Liver (tissue), 9 donors: ENCODE measurements around the gene SUGCT. TPM values are rescaled to one million over a fixed set of nuclear protein-coding genes. Genes with fewer than 3 reads are reported as not detected.

Experiments
- DNase-seq: peaks from one replicate; pipeline ENCODE4 v3.0.0-alpha.2; 2017; ENCODE audit warnings: low spot score
- H3K27ac ChIP-seq, 2 donors: one replicate each; pipeline ENCODE4 v1.7.0; 2013; ENCODE audit warnings: inconsistent platforms in 2 of 2, low read length in 2 of 2, control low read depth in 1 of 2, low read depth in 1 of 2, mild to moderate bottlenecking in 1 of 2
- H3K27me3 ChIP-seq, 4 donors: one replicate each; pipeline versions ENCODE4 v1.6.1 to v1.7.0; 2013; ENCODE audit warnings: low read length in 3 of 4, inconsistent platforms in 1 of 4, mild to moderate bottlenecking in 1 of 4, moderate library complexity in 1 of 4; ENCODE audit not compliant: control insufficient read depth in 4 of 4, insufficient read depth in 4 of 4
- H3K36me3 ChIP-seq, 4 donors: one replicate each; pipeline versions ENCODE4 v1.6.1 to v1.7.0; 2013; ENCODE audit warnings: low read length in 3 of 4, mild to moderate bottlenecking in 3 of 4, low read depth in 1 of 4, moderate library complexity in 1 of 4; ENCODE audit not compliant: control insufficient read depth in 4 of 4, insufficient read depth in 3 of 4
- H3K4me1 ChIP-seq, 4 donors: one replicate each; pipeline versions ENCODE4 v1.6.1 to v1.7.0; 2013; ENCODE audit warnings: low read length in 3 of 4, mild to moderate bottlenecking in 3 of 4, moderate library complexity in 1 of 4; ENCODE audit not compliant: control insufficient read depth in 4 of 4, insufficient read depth in 4 of 4
- H3K4me3 ChIP-seq, 3 donors: one replicate each; pipeline versions ENCODE4 v1.6.1 to v1.7.0; 2013; ENCODE audit warnings: low read length in 3 of 3, control low read depth in 1 of 3, low read depth in 1 of 3, mild to moderate bottlenecking in 1 of 3
- H3K9ac ChIP-seq, 2 donors: one replicate each; pipeline ENCODE4 v1.7.0; 2013; ENCODE audit warnings: low read length in 2 of 2, mild to moderate bottlenecking in 2 of 2, moderate library complexity in 2 of 2, control low read depth in 1 of 2, low read depth in 1 of 2
- H3K9me3 ChIP-seq, 4 donors: one replicate each; pipeline versions ENCODE4 v1.6.1 to v1.7.0; 2013; ENCODE audit warnings: low read length in 3 of 4; ENCODE audit not compliant: control insufficient read depth in 4 of 4
- FOXA1 ChIP-seq: IDR thresholded peaks from 2 replicates; pipeline ENCODE4 v1.6.1; 2016; ENCODE audit warnings: antibody characterized with exemption
- FOXA2 ChIP-seq: IDR thresholded peaks from 2 replicates; pipeline ENCODE4 v1.6.1; 2016; ENCODE audit warnings: antibody characterized with exemption
- GABPA ChIP-seq, 2 donors: IDR thresholded peaks in 1 of 2; conservative IDR thresholded peaks in 1 of 2; 2 replicates each; pipeline ENCODE4 v1.6.1; 2016; ENCODE audit warnings: antibody characterized with exemption in 2 of 2, mild to moderate bottlenecking in 1 of 2, moderate library complexity in 1 of 2
- HNF4A ChIP-seq, 2 donors: conservative IDR thresholded peaks; 2 replicates each; pipeline ENCODE4 v1.6.1; 2016; ENCODE audit warnings: antibody characterized with exemption in 2 of 2, mild to moderate bottlenecking in 2 of 2
- NR2F2 ChIP-seq: IDR thresholded peaks from 2 replicates; pipeline ENCODE4 v1.6.1; 2016; ENCODE audit warnings: antibody characterized with exemption
- RAD21 ChIP-seq, 2 donors: IDR thresholded peaks; 2 replicates each; pipeline ENCODE4 v1.6.1; 2016; ENCODE audit warnings: antibody characterized with exemption in 2 of 2, mild to moderate bottlenecking in 2 of 2
- RXRA ChIP-seq, 2 donors: IDR thresholded peaks; 2 replicates each; pipeline ENCODE4 v1.6.1; 2017 to 2018; ENCODE audit warnings: antibody characterized with exemption in 2 of 2, mild to moderate bottlenecking in 1 of 2
- YY1 ChIP-seq: IDR thresholded peaks from 2 replicates; pipeline ENCODE4 v1.6.1; 2016; ENCODE audit warnings: antibody characterized with exemption, mild to moderate bottlenecking
- WGBS: extraction: QIAGEN DNeasy Blood & Tissue Kit; methylation state at CpG from one replicate; pipeline ENCODE4 v1.1.7; 2013; 5-methylcytosine and 5-hydroxymethylcytosine counted together
- polyA plus RNA-seq, 2 donors: library from polyadenylated mRNA; stranded (reverse) in 1 of 2; unstranded in 1 of 2; fragments of 200-250 nt in 1 of 2; fragments of >200 nt in 1 of 2; fragmentation: Nextera tagmentation in 1 of 2; extraction: Ambion mirVana in 1 of 2; gene quantifications; one replicate each; pipeline versions ENCODE4 v1.2.1 to v1.2.3, GENCODE V29; 2013 to 2015
- total RNA-seq, 2 donors: library from RNA; depleted of rRNA; stranded (reverse); fragments of >200 nt; gene quantifications; one replicate each; pipeline ENCODE4 v1.2.3, GENCODE V29; 2014
- TF ChIP-seq, protein P1 (sequence below): IDR thresholded peaks from 2 replicates; pipeline ENCODE4 v1.6.1; 2016; ENCODE audit warnings: antibody characterized with exemption
- TF ChIP-seq, protein P2 (sequence below): fragments of 150-350 bp; IDR thresholded peaks from 2 replicates; pipeline ENCODE4 v1.5.1; 2017; ENCODE audit warnings: improper control_type of control experiment, low read depth, low read length; ENCODE audit not compliant: missing input control
- TF ChIP-seq, protein P3 (sequence below): IDR thresholded peaks from 2 replicates; pipeline ENCODE4 v1.6.1; 2016; ENCODE audit warnings: antibody characterized with exemption
- TF ChIP-seq, protein P4 (sequence below): IDR thresholded peaks from 2 replicates; pipeline ENCODE4 v1.6.1; 2016; ENCODE audit warnings: antibody characterized with exemption
- donor health status: healthy.
- donor health status: healthy.
- donor health status: healthy.
- donor health status: healthy.
- donor health status: healthy.

The SUGCT gene
- total and polyA plus RNA-seq, 4 donors, result 6.2 to 11.9 (median 9.9) TPM

DNA sequence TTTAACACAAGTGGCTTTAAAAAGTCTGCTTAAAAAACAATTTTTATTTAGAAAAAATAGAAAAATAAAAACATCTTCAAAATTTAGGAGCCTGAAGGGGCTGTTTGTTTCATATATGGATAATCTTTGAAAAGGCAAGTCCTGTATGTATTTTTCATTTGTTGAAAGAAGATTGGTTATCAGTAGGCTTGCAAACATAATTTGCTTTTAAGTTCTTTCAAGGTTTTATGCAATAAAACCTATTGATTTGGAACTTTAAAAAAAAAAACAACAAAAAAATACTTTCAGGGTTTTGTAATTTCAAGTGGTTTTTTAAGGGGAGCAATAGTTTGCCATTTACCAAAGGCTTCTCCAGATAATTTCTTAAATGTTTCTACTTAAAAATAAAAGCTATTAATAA, 36.0 kb upstream of the SUGCT start:
- no peaks in the 10 kb centered on the region for H3K27me3 ChIP-seq
- H3K4me1 ChIP-seq, result peaks cover 13 to 50% (median 42%) of the 10 kb centered on the region in 4 donors
- peaks cover 2 to 7% (median 5%) of the 10 kb centered on the region in 4 donors for H3K36me3 ChIP-seq
- H3K9me3 ChIP-seq, result no peaks in the 10 kb centered on the region
- H3K9ac ChIP-seq, result peak overlapping the region in 1 of 2 donors; percentile 42
- H3K27ac ChIP-seq, result no peak overlapping the region
- TF ChIP-seq, protein P1, sequence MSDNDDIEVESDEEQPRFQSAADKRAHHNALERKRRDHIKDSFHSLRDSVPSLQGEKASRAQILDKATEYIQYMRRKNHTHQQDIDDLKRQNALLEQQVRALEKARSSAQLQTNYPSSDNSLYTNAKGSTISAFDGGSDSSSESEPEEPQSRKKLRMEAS, result no peak
- TF ChIP-seq, protein P2, sequence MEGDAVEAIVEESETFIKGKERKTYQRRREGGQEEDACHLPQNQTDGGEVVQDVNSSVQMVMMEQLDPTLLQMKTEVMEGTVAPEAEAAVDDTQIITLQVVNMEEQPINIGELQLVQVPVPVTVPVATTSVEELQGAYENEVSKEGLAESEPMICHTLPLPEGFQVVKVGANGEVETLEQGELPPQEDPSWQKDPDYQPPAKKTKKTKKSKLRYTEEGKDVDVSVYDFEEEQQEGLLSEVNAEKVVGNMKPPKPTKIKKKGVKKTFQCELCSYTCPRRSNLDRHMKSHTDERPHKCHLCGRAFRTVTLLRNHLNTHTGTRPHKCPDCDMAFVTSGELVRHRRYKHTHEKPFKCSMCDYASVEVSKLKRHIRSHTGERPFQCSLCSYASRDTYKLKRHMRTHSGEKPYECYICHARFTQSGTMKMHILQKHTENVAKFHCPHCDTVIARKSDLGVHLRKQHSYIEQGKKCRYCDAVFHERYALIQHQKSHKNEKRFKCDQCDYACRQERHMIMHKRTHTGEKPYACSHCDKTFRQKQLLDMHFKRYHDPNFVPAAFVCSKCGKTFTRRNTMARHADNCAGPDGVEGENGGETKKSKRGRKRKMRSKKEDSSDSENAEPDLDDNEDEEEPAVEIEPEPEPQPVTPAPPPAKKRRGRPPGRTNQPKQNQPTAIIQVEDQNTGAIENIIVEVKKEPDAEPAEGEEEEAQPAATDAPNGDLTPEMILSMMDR, result no peak
- no peak for TF ChIP-seq FOXA1
- TF ChIP-seq, protein P3, sequence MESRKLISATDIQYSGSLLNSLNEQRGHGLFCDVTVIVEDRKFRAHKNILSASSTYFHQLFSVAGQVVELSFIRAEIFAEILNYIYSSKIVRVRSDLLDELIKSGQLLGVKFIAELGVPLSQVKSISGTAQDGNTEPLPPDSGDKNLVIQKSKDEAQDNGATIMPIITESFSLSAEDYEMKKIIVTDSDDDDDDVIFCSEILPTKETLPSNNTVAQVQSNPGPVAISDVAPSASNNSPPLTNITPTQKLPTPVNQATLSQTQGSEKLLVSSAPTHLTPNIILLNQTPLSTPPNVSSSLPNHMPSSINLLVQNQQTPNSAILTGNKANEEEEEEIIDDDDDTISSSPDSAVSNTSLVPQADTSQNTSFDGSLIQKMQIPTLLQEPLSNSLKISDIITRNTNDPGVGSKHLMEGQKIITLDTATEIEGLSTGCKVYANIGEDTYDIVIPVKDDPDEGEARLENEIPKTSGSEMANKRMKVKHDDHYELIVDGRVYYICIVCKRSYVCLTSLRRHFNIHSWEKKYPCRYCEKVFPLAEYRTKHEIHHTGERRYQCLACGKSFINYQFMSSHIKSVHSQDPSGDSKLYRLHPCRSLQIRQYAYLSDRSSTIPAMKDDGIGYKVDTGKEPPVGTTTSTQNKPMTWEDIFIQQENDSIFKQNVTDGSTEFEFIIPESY, result no peak
- no peak for TF ChIP-seq GABPA (IDR thresholded peaks at IDR 0.05 in 1 of 2, conservative IDR thresholded peaks at IDR 0.05 in 1 of 2)
- H3K4me3 ChIP-seq, result no peak overlapping the region
- DNase-seq, result no peak

DNA sequence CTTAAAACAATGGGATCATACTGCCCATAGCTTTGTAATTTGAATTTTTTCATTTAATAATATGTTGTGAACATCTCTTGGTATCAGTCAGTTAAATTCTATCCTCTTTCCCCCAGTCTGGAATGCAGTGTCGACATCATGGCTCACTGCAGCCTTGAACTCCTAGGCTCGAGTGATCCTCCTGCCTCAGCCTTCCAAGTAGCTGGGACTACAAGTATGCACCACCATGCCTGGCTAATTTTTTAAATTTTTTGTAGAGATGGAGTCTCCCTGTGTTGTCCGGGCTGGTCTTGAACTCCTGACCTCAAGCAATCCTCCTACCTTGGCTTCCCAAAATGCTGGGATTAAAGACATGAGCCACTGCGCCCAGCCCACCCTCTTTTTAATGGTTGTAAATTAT, 35.0 kb upstream of the SUGCT start:
- Histone ChIP-seq H3K9me3 (no peaks in the 10 kb centered on the region), H3K4me1 (peaks cover 8 to 40% (median 32%) of the 10 kb centered on the region in 4 donors), H3K27ac (no peak overlapping the region), H3K36me3 (no peaks in the 10 kb centered on the region), H3K27me3 (no peaks in the 10 kb centered on the region), H3K4me3 (no peak overlapping the region), H3K9ac (no peak overlapping the region)
- TF ChIP-seq, protein P4, sequence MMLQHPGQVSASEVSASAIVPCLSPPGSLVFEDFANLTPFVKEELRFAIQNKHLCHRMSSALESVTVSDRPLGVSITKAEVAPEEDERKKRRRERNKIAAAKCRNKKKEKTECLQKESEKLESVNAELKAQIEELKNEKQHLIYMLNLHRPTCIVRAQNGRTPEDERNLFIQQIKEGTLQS, result no peak
- TF ChIP-seq RXRA (IDR thresholded peaks at IDR 0.05) (no peak), FOXA2 (no peak), RAD21 (IDR thresholded peaks at IDR 0.05) (no peak), GABPA (IDR thresholded peaks at IDR 0.05 in 1 of 2, conservative IDR thresholded peaks at IDR 0.05 in 1 of 2) (no peak), NR2F2 (no peak), YY1 (no peak), HNF4A (conservative IDR thresholded peaks at IDR 0.05) (no peak)
- TF ChIP-seq, protein P3, result no peak
- DNase-seq, result no peak
- WGBS, result 70% methylated on average over 4 of the region's 4 CpGs
